Muscle layer of colon (tissue), 2 donors: ENCODE measurements around the gene GOLGA6B.
"Not testable (repeated sequence)": the region's sequence is repeated elsewhere in the genome, so short reads cannot be mapped to it uniquely, and the experiment has no call there.

ENCODE experiments used
- H3K27ac ChIP-seq: one replicate; pipeline ENCODE4 v1.7.0; 2013; ENCODE audit warnings: low read depth, mild to moderate bottlenecking, low read length, moderate library complexity
- H3K27me3 ChIP-seq, 2 donors: one replicate each; pipeline ENCODE4 v1.7.0; 2013; ENCODE audit warnings: low read length in 2 of 2, mild to moderate bottlenecking in 2 of 2; ENCODE audit not compliant: insufficient read depth in 2 of 2, control insufficient read depth in 1 of 2
- H3K36me3 ChIP-seq: one replicate; pipeline ENCODE4 v1.7.0; 2013; ENCODE audit warnings: mild to moderate bottlenecking, low read length; ENCODE audit not compliant: insufficient read depth
- H3K4me1 ChIP-seq: one replicate; pipeline ENCODE4 v1.7.0; 2013; ENCODE audit warnings: mild to moderate bottlenecking, low read length; ENCODE audit not compliant: insufficient read depth
- H3K4me3 ChIP-seq, 2 donors: one replicate each; pipeline ENCODE4 v1.7.0; 2013; ENCODE audit warnings: low read length in 2 of 2, low read depth in 1 of 2, mild to moderate bottlenecking in 1 of 2, moderate library complexity in 1 of 2
- H3K9ac ChIP-seq: one replicate; pipeline ENCODE4 v1.7.0; 2013; ENCODE audit warnings: low read length
- H3K9me3 ChIP-seq: one replicate; pipeline ENCODE4 v1.7.0; 2013; ENCODE audit warnings: mild to moderate bottlenecking, low read length
- donor health status: abdominal sarcoma.
- donor health status: Adenocarcinoma of cecum.

Gene GOLGA6B

GRCh38 chr15:72629068-72629570, 25.4 kb upstream of the GOLGA6B start:
- H3K27me3 ChIP-seq, H3K4me3 ChIP-seq, H3K9ac ChIP-seq, H3K27ac ChIP-seq, H3K9me3 ChIP-seq, H3K36me3 ChIP-seq, H3K4me1 ChIP-seq: not testable (repeated sequence)

- not testable (repeated sequence) for H3K9me3 ChIP-seq, H3K4me3 ChIP-seq, H3K27ac ChIP-seq, H3K4me1 ChIP-seq, H3K36me3 ChIP-seq, H3K27me3 ChIP-seq, H3K9ac ChIP-seq
Observed at GRCh38 chr15:72636519-72637282, 17.8 kb upstream of the GOLGA6B start.

GRCh38 chr15:72639759-72640483, 14.6 kb upstream of the GOLGA6B start:
- not testable (repeated sequence) for H3K27me3 ChIP-seq, H3K9ac ChIP-seq, H3K9me3 ChIP-seq, H3K4me3 ChIP-seq, H3K27ac ChIP-seq, H3K36me3 ChIP-seq, H3K4me1 ChIP-seq

- not testable (repeated sequence) for H3K9ac ChIP-seq, H3K36me3 ChIP-seq, H3K27ac ChIP-seq, H3K27me3 ChIP-seq, H3K4me3 ChIP-seq, H3K4me1 ChIP-seq, H3K9me3 ChIP-seq
Observed at GRCh38 chr15:72642271-72642670, 12.2 kb upstream of the GOLGA6B start.

GRCh38 chr15:72648631-72649253, 5.8 kb upstream of the GOLGA6B start:
- not testable (repeated sequence) for H3K4me1 ChIP-seq, H3K27me3 ChIP-seq, H3K36me3 ChIP-seq, H3K9ac ChIP-seq, H3K4me3 ChIP-seq, H3K9me3 ChIP-seq, H3K27ac ChIP-seq

- H3K4me1 ChIP-seq, H3K9me3 ChIP-seq, H3K36me3 ChIP-seq, H3K27me3 ChIP-seq, H3K27ac ChIP-seq, H3K4me3 ChIP-seq, H3K9ac ChIP-seq: not testable (repeated sequence)
Observed at GRCh38 chr15:72656014-72656413, 1.5 kb downstream of the GOLGA6B start.

- not testable (repeated sequence) for H3K4me3 ChIP-seq, H3K9ac ChIP-seq, H3K27me3 ChIP-seq, H3K27ac ChIP-seq, H3K4me1 ChIP-seq, H3K9me3 ChIP-seq, H3K36me3 ChIP-seq
Observed at GRCh38 chr15:72661081-72661480, 6.6 kb downstream of the GOLGA6B start.

- H3K4me3 ChIP-seq, H3K4me1 ChIP-seq, H3K27me3 ChIP-seq, H3K9ac ChIP-seq, H3K9me3 ChIP-seq, H3K36me3 ChIP-seq, H3K27ac ChIP-seq: not testable (repeated sequence)
Observed at GRCh38 chr15:72663931-72664330, 9.4 kb downstream of the GOLGA6B start.

GRCh38 chr15:72665706-72666105, 11.2 kb downstream of the GOLGA6B start:
- H3K9ac ChIP-seq, H3K4me1 ChIP-seq: not testable (repeated sequence)

GRCh38 chr15:72669803-72670202, 15.3 kb downstream of the GOLGA6B start:
- H3K4me1 ChIP-seq, H3K27ac ChIP-seq, H3K9ac ChIP-seq, H3K36me3 ChIP-seq, H3K9me3 ChIP-seq, H3K4me3 ChIP-seq, H3K27me3 ChIP-seq: not testable (repeated sequence)

More at GRCh38 chr15:72665706-72666105, 11.2 kb downstream of the GOLGA6B start:
- H3K9me3 ChIP-seq, H3K36me3 ChIP-seq, H3K4me3 ChIP-seq, H3K27ac ChIP-seq, H3K27me3 ChIP-seq: not testable (repeated sequence)

- not testable (repeated sequence) for H3K9me3 ChIP-seq, H3K27me3 ChIP-seq, H3K9ac ChIP-seq, H3K36me3 ChIP-seq, H3K27ac ChIP-seq, H3K4me1 ChIP-seq, H3K4me3 ChIP-seq
Observed at GRCh38 chr15:72670656-72671352, 16.3 kb downstream of the GOLGA6B start.
